PFSK-1 (cell line): ENCODE measurements around the gene SAMD14.

Experiments
- FOXP2 ChIP-seq: optimal IDR thresholded peaks from 2 replicates; pipeline ENCODE3; 2011; ENCODE audit warnings: borderline replicate concordance, control low read depth, inconsistent platforms; ENCODE audit not compliant: insufficient read depth; ENCODE audit errors: extremely low read length, extremely low read depth
- POLR2AphosphoS5 ChIP-seq: IDR thresholded peaks from 2 replicates; pipeline ENCODE4 v1.6.1; 2012; ENCODE audit warnings: low read depth, mild to moderate bottlenecking, control low read depth, low read length, moderate library complexity
- REST ChIP-seq, 2 experiments: IDR thresholded peaks; 2 replicates each; pipeline versions ENCODE4 v1.6.1 to v1.8.0; 2011 to 2012; ENCODE audit warnings: low read depth in 2 of 2, low read length in 2 of 2, control low read depth in 1 of 2, inconsistent platforms in 1 of 2, mild to moderate bottlenecking in 1 of 2, moderate library complexity in 1 of 2; ENCODE audit not compliant: insufficient read depth in 1 of 2
- SIN3A ChIP-seq: IDR thresholded peaks from 2 replicates; pipeline ENCODE4 v1.6.1; 2012; ENCODE audit warnings: mild to moderate bottlenecking, low read length, moderate library complexity, borderline replicate concordance; ENCODE audit not compliant: insufficient read depth
- TAF1 ChIP-seq: IDR thresholded peaks from 2 replicates; pipeline ENCODE4 v1.6.1; 2012; ENCODE audit warnings: low read length, control low read depth, borderline replicate concordance; ENCODE audit not compliant: insufficient read depth

Gene SAMD14

GRCh38 chr17:50079334-50080095, 50.4 kb downstream of the SAMD14 start:
- TF ChIP-seq SIN3A (no peak), REST (IDR thresholded peaks at IDR 0.05; ENCODE audit: insufficient read depth in 1 of 2, low read depth in 2 of 2, low read length in 2 of 2) (no peak), POLR2AphosphoS5 (no peak), FOXP2 (no peak), TAF1 (no peak)

GRCh38 chr17:50078430-50078829, 51.5 kb downstream of the SAMD14 start:
- TF ChIP-seq POLR2AphosphoS5 (no peak), SIN3A (no peak), FOXP2 (no peak), TAF1 (no peak), REST (IDR thresholded peaks at IDR 0.05; ENCODE audit: insufficient read depth in 1 of 2, low read depth in 2 of 2, low read length in 2 of 2) (no peak)

- no peak for TF ChIP-seq TAF1
- TF ChIP-seq SIN3A: no peak
- TF ChIP-seq POLR2AphosphoS5: no peak
- TF ChIP-seq FOXP2: no peak
- TF ChIP-seq REST (IDR thresholded peaks at IDR 0.05; ENCODE audit: insufficient read depth in 1 of 2, low read depth in 2 of 2, low read length in 2 of 2): no peak
Measured at GRCh38 chr17:50076591-50077235, 53.2 kb downstream of the SAMD14 start.

GRCh38 chr17:50076221-50076590, 53.8 kb downstream of the SAMD14 start:
- TF ChIP-seq TAF1 (no peak), SIN3A (no peak), FOXP2 (no peak), POLR2AphosphoS5 (no peak), REST (IDR thresholded peaks at IDR 0.05; ENCODE audit: insufficient read depth in 1 of 2, low read depth in 2 of 2, low read length in 2 of 2) (no peak)
